Hepatocyte (in vitro differentiated cells): ENCODE data around the gene ATP5IF1. TPM values are rescaled to one million over a fixed set of nuclear protein-coding genes. Genes with fewer than 3 reads are reported as not detected.

Source experiments
- DNase-seq: peaks from one replicate; pipeline ENCODE4 v3.0.0-alpha.2; 2016; ENCODE audit warnings: low spot score
- H2AFZ ChIP-seq: fragments of 200-600 bp; sonication (generic); 2 replicates; pipeline ENCODE4 v1.6.0; 2016; ENCODE audit warnings: antibody characterized with exemption, mild to moderate bottlenecking
- H3K27ac ChIP-seq: fragments of 200-600 bp; sonication (generic); 2 replicates; pipeline ENCODE4 v1.5.1; 2016; ENCODE audit warnings: mild to moderate bottlenecking
- H3K27me3 ChIP-seq: fragments of 200-600 bp; sonication (generic); 2 replicates; pipeline ENCODE4 v1.6.1; 2016
- H3K36me3 ChIP-seq: fragments of 200-600 bp; sonication (generic); replicated peaks from 2 replicates; pipeline ENCODE4 v1.5.1; 2016; ENCODE audit warnings: low read depth; ENCODE audit not compliant: insufficient read depth
- H3K4me1 ChIP-seq: fragments of 200-600 bp; sonication (generic); 2 replicates; pipeline ENCODE4 v1.5.1; 2016; ENCODE audit warnings: mild to moderate bottlenecking, moderate library complexity; ENCODE audit not compliant: insufficient read depth
- H3K4me2 ChIP-seq: fragments of 200-600 bp; sonication (generic); 2 replicates; pipeline ENCODE4 v1.6.0; 2016
- H3K4me3 ChIP-seq: fragments of 200-600 bp; sonication (generic); 2 replicates; pipeline ENCODE4 v1.5.1; 2016; ENCODE audit warnings: mild to moderate bottlenecking
- H3K79me2 ChIP-seq: fragments of 200-600 bp; sonication (generic); 2 replicates; pipeline ENCODE4 v1.6.0; 2017; ENCODE audit warnings: mild to moderate bottlenecking
- H3K9me2 ChIP-seq: fragments of 200-600 bp; sonication (generic); replicated peaks from 2 replicates; pipeline ENCODE4 v1.6.0; 2017; ENCODE audit warnings: mild to moderate bottlenecking; ENCODE audit not compliant: insufficient read depth
- H3K9me3 ChIP-seq: fragments of 200-600 bp; sonication (generic); 2 replicates; pipeline ENCODE4 v1.5.1; 2016; ENCODE audit warnings: low read depth, mild to moderate bottlenecking
- H4K20me1 ChIP-seq: fragments of 200-600 bp; sonication (generic); 2 replicates; pipeline ENCODE4 v1.6.0; 2016; ENCODE audit warnings: mild to moderate bottlenecking; ENCODE audit not compliant: insufficient read depth, poor library complexity, severe bottlenecking
- CTCF ChIP-seq: fragments of 200-600 bp; sonication (generic); IDR thresholded peaks from 2 replicates; pipeline ENCODE4 v1.5.1; 2016; ENCODE audit warnings: antibody characterized with exemption, mild to moderate bottlenecking; ENCODE audit not compliant: poor library complexity
- EZH2 ChIP-seq: fragments of 200-600 bp; sonication (generic); IDR thresholded peaks from 2 replicates; pipeline ENCODE4 v1.6.1; 2016; ENCODE audit warnings: antibody characterized with exemption, mild to moderate bottlenecking, borderline replicate concordance
- EZH2phosphoT487 ChIP-seq: fragments of 200-600 bp; sonication (generic); IDR thresholded peaks from one replicate; pipeline ENCODE4 v1.6.1; 2018; ENCODE audit warnings: antibody characterized with exemption, mild to moderate bottlenecking, low read depth, moderate library complexity; ENCODE audit not compliant: unreplicated experiment, severe bottlenecking
- WGBS: methylation state at CpG from one replicate; pipeline ENCODE4 v1.1.6; 2016; ENCODE audit warnings: low lambda C conversion rate; ENCODE audit errors: missing lambda C conversion rate; 5-methylcytosine and 5-hydroxymethylcytosine counted together
- polyA plus RNA-seq: library from polyadenylated mRNA; unstranded; fragments of >200 nt; fragmentation: Nextera tagmentation; extraction: Ambion mirVana; gene quantifications from 2 replicates; pipeline ENCODE4 v1.2.1, GENCODE V29; 2016
- total RNA-seq: library from RNA; depleted of rRNA; stranded (reverse); fragments of >200 nt; gene quantifications from 2 replicates; pipeline ENCODE4 v1.2.3, GENCODE V29; 2014

Gene ATP5IF1
- total and polyA plus RNA-seq, 2 experiments from 2014 or later: 249 to 503 TPM

GRCh38 chr1:28232558-28233263 lies 3.2 kb upstream of the ATP5IF1 start, which contains the start of gene DNAJC8:
TSS of gene DNAJC8 (minus strand) at chr1:28233029. CDS start at chr1:28232998, 31 bp downstream.
- Histone ChIP-seq H4K20me1 (peaks cover 3% of the 10 kb centered on the region), H2AFZ (peak within 1 kb of the TSS; percentile 71), H3K27me3 (no peaks in the 10 kb centered on the region), H3K9me3 (no peaks in the 10 kb centered on the region), H3K9me2 (no peaks in the 10 kb centered on the region), H3K27ac (peak within 1 kb of the TSS; percentile 82), H3K4me3 (peak within 1 kb of the TSS; percentile 70), H3K79me2 (peaks cover 68% of the 10 kb centered on the region), H3K4me2 (peak within 1 kb of the TSS; percentile 95), H3K4me1 (peaks cover 13% of the 10 kb centered on the region), H3K36me3 (no peaks in the 10 kb centered on the region)
- DNase-seq: peak; percentile 99
- WGBS: 2% methylated on average over 40 of the region's 40 CpGs
- no peak for TF ChIP-seq EZH2
- TF ChIP-seq EZH2phosphoT487: no peak
- no peak for TF ChIP-seq CTCF

- TF ChIP-seq CTCF: no peak
- TF ChIP-seq EZH2phosphoT487: no peak
- no peak for TF ChIP-seq EZH2
- Histone ChIP-seq H4K20me1 (peaks cover 3% of the 10 kb centered on the region), H3K79me2 (peaks cover 73% of the 10 kb centered on the region), H2AFZ (peak overlapping the region; percentile 22), H3K4me1 (peaks cover 13% of the 10 kb centered on the region), H3K9me2 (no peaks in the 10 kb centered on the region), H3K9me3 (no peaks in the 10 kb centered on the region), H3K4me3 (no peak overlapping the region), H3K27me3 (no peaks in the 10 kb centered on the region), H3K36me3 (no peaks in the 10 kb centered on the region), H3K27ac (no peak overlapping the region), H3K4me2 (peak overlapping the region; percentile 55)
- 78% methylated on average over 14 of the region's 14 CpGs for WGBS
- no peak for DNase-seq
Measured at GRCh38 chr1:28233264-28233606, 2.7 kb upstream of the ATP5IF1 start.

- TF ChIP-seq EZH2phosphoT487: no peak
- TF ChIP-seq CTCF: no peak
- TF ChIP-seq EZH2: no peak
- H3K9me3 ChIP-seq: no peaks in the 10 kb centered on the region
- peak overlapping the region; percentile 65 for H3K4me3 ChIP-seq
- 10% methylated on average over 20 of the region's 20 CpGs for WGBS
- no peaks in the 10 kb centered on the region for H3K27me3 ChIP-seq
- H3K4me1 ChIP-seq: peaks cover 11% of the 10 kb centered on the region
- H4K20me1 ChIP-seq: peaks cover 3% of the 10 kb centered on the region
- no peak for DNase-seq
- no peaks in the 10 kb centered on the region for H3K9me2 ChIP-seq
- H3K4me2 ChIP-seq: peak overlapping the region; percentile 92
- peak overlapping the region; percentile 89 for H3K27ac ChIP-seq
- no peaks in the 10 kb centered on the region for H3K36me3 ChIP-seq
- H2AFZ ChIP-seq: peak overlapping the region; percentile 54
- peaks cover 41% of the 10 kb centered on the region for H3K79me2 ChIP-seq
Measured at GRCh38 chr1:28236656-28237322, 865 bp downstream of the ATP5IF1 start.
